ENCODE measurements around the gene SEMA3C.
A peak's percentile ranks its signal among the peaks of the same experiment; 100 is the strongest.

SEMA3C gene
- long read RNA-seq, result 0 reads

- TF ChIP-seq GABPA (IDR thresholded peaks at IDR 0.05; ENCODE audit: low read depth) (no peak), POLR2AphosphoS5 (IDR thresholded peaks at IDR 0.05; ENCODE audit: low read depth) (no peak)
- Histone ChIP-seq H3K27me3 (ENCODE audit: insufficient read depth, poor library complexity, severe bottlenecking) (peaks cover 55% of the 10 kb centered on the region), H3K27ac (replicated peaks) (no peak within 1 kb of the TSS), H3K4me3 (replicated peaks; ENCODE audit: insufficient read depth, low read length) (peak within 1 kb of the TSS; percentile 51)
- peak in 1 of 2 experiments; percentile 23 for DNase-seq (ENCODE audit: low read depth in 1 of 2, low spot score in 1 of 2)
Measured at GRCh38 chr7:80918909-80919721, at the start of gene SEMA3C. SEMA3C (minus strand) TSS chr7:80919051; CDS start chr7:80916781, 2,270 bp downstream.

- Histone ChIP-seq H3K27me3 (ENCODE audit: insufficient read depth, poor library complexity, severe bottlenecking) (no peaks in the 10 kb centered on the region), H3K27ac (replicated peaks) (no peak overlapping the region), H3K4me3 (replicated peaks; ENCODE audit: insufficient read depth, low read length) (no peak overlapping the region)
- no peak for DNase-seq (ENCODE audit: low read depth in 1 of 2, low spot score in 1 of 2)
- TF ChIP-seq SPI1 (IDR thresholded peaks at IDR 0.05; ENCODE audit: borderline replicate concordance, low read depth) (no peak), GABPA (IDR thresholded peaks at IDR 0.05; ENCODE audit: low read depth) (no peak), CTCF (IDR thresholded peaks at IDR 0.05; ENCODE audit: insufficient read depth, low read length) (no peak), REST (IDR thresholded peaks at IDR 0.05; ENCODE audit: insufficient replicate concordance, low read depth) (no peak), POLR2AphosphoS5 (IDR thresholded peaks at IDR 0.05; ENCODE audit: low read depth) (no peak)
Measured at GRCh38 chr7:80968606-80969005, 49.8 kb upstream of the SEMA3C start.

- no peak overlapping the region for H3K27ac ChIP-seq (replicated peaks)
- no peaks in the 10 kb centered on the region for H3K27me3 ChIP-seq (ENCODE audit: insufficient read depth, poor library complexity, severe bottlenecking)
- TF ChIP-seq REST (IDR thresholded peaks at IDR 0.05; ENCODE audit: insufficient replicate concordance, low read depth), result no peak
- TF ChIP-seq SPI1 (IDR thresholded peaks at IDR 0.05; ENCODE audit: borderline replicate concordance, low read depth), result no peak
- TF ChIP-seq CTCF (IDR thresholded peaks at IDR 0.05; ENCODE audit: insufficient read depth, low read length), result no peak
- no peak for TF ChIP-seq GABPA (IDR thresholded peaks at IDR 0.05; ENCODE audit: low read depth)
- TF ChIP-seq POLR2AphosphoS5 (IDR thresholded peaks at IDR 0.05; ENCODE audit: low read depth), result no peak
- no peak for DNase-seq (ENCODE audit: low read depth in 1 of 2, low spot score in 1 of 2)
- no peak overlapping the region for H3K4me3 ChIP-seq (replicated peaks; ENCODE audit: insufficient read depth, low read length)
Measured at GRCh38 chr7:80967917-80968297, 49.1 kb upstream of the SEMA3C start.

- TF ChIP-seq REST (IDR thresholded peaks at IDR 0.05; ENCODE audit: insufficient replicate concordance, low read depth) (no peak), CTCF (IDR thresholded peaks at IDR 0.05; ENCODE audit: insufficient read depth, low read length) (no peak), SPI1 (IDR thresholded peaks at IDR 0.05; ENCODE audit: borderline replicate concordance, low read depth) (no peak), POLR2AphosphoS5 (IDR thresholded peaks at IDR 0.05; ENCODE audit: low read depth) (no peak), GABPA (IDR thresholded peaks at IDR 0.05; ENCODE audit: low read depth) (no peak)
- DNase-seq (ENCODE audit: low read depth in 1 of 2, low spot score in 1 of 2), result peak in 1 of 2 experiments; percentile 22
- Histone ChIP-seq H3K27ac (replicated peaks) (no peak overlapping the region), H3K27me3 (ENCODE audit: insufficient read depth, poor library complexity, severe bottlenecking) (no peaks in the 10 kb centered on the region), H3K4me3 (replicated peaks; ENCODE audit: insufficient read depth, low read length) (no peak overlapping the region)
Measured at GRCh38 chr7:80967071-80967916, 48.4 kb upstream of the SEMA3C start.
